Activated CD4-positive, alpha-beta T cell treated with anti-CD3 and anti-CD28 coated beads, Interleukin-2, amount 50 U/mL, for 4 hours (primary cell): ENCODE measurements around the gene POMT1.
"Not testable (repeated sequence)": the region's sequence is repeated elsewhere in the genome, so short reads cannot be mapped to it uniquely, and the experiment has no call there.

Experiments used
- DNase-seq, 2 experiments: peaks; one replicate each; pipeline ENCODE4 v3.0.0-alpha.2; 2020

Gene POMT1

DNA sequence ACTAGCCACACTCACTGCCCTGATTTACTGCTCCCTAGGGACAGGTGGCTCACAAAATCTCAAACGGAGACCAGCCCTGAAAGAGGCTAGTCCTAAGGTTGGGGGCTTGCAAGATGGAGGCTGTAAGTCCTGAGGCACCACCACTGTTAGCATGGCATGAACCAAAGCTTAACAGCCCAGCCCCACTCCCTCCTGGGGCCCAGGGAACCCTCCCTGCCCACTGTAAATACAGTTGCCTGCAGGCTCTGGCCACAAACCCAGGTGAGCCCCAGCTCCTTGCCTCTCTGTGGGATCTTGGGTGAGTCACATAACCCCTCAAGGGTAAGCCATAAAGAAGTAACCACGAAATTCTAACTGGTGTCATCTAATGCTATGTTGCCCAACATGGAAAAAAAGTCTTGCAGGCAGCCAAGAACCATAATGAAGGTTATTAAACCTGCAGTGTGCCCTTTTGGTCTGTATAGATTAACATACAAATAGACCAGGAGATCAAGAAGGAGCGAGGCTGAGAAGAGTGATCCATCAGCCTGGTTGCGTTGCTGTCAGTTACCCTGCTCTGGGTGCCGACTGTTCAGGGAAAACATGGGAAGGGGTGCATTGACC, 1.7 kb upstream of the POMT1 start:
- DNase-seq = peak; percentile 36 to 51

- DNase-seq = peak; percentile 52 to 54
These were observed 1.1 kb downstream of the POMT1 start for GRCh38 chr9:131503626-131504465.

DNA sequence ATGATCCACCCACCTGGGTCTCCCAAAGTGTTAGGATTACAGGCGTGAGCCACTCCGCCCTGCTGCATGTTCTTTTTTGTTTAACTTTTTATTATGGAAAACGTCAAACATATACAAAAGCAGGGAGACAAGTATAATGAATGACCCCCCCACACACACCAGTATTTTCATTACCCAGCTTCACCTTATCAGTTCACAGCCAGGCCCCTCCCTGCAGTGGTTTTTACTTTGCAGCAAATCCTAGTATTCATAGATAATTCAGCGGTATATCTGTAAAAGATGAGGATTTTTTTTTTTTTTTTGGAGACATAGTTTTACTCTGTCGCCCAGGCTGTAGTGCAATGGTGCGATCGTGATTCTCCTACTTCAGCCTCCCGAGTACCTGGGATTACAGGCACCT, 2.3 kb downstream of the POMT1 start:
- no peak for DNase-seq

GRCh38 chr9:131511416-131511815, 8.7 kb downstream of the POMT1 start:
- no peak for DNase-seq

- DNase-seq = no peak
These were observed 9.2 kb downstream of the POMT1 start for GRCh38 chr9:131511880-131512279.

DNA sequence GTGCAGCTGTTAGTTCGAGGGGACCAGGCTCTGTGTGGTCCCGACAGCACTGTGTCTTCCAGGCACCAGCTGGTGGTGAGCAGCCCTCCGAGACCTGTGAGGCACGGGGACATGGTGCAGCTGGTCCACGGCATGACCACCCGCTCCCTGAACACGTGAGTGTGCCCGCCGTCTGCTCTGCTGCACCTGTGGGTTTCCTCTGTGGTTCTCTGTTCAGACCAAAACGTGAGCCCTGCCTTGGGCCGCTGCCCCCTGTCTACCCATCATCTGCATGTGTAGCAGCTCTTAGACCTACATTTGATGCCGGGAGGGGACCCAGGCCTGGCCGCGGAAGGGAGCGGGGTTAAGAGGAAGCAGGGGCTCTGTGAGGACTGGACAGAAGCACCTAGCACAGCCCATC, 10.5 kb downstream of the POMT1 start:
- no peak for DNase-seq

DNA sequence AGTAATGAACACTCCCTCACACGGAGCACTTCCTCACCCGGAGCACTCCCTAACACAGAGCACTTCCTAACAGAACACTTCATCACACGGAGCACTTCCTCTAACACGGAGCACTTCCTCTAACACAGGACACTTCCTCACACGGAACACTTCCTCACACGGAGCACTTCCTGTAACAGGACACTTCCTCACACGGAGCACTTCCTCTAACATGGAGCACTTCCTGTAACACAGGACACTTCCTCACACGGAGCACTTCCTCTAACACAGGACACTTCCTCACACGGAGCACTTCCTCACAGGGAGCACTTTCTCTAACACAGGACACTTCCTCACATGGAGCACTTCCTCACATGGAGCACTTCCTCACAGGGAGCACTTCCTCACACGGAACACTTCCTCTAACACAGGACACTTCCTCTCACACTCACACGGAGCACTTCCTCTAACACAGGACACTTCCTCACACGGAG, 12.9 kb downstream of the POMT1 start:
- DNase-seq = not testable (repeated sequence)

DNA sequence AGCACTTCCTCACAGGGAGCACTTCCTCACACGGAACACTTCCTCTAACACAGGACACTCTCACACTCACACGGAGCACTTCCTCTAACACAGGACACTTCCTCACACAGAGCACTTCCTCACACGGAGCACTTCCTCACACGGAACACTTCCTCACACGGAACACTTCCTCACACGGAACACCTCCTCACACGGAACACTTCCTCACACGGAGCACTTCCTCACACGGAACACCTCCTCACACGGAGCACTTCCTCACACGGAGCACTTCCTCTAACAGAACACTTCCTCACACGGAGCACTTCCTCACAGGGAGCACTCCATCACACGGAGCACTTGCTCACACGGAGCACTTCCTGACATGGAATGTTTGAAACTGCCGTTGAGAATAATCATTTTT, 13.4 kb downstream of the POMT1 start:
- no peak for DNase-seq

DNA sequence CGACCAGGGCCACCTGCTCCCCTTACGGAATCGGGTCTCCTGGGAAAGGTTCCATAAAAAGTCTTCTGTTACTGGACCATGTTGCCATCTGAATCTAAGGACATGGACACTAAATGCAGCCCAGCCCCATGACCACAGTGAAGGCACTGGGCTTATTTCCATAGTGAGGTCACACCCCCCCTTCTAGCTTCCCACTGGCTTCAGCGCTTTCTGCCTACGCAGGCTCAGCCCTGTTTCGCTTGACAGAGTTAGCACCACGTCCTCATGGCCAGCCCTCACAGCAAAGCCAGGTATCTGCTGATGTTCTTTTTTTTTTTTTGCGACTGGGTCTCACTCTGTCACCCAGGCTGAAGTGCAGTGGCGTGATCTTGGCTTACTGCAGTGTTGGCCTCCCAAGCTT, 14.2 kb downstream of the POMT1 start:
- no peak for DNase-seq

GRCh38 chr9:131517761-131518190, 15.1 kb downstream of the POMT1 start:
- no peak for DNase-seq

DNA sequence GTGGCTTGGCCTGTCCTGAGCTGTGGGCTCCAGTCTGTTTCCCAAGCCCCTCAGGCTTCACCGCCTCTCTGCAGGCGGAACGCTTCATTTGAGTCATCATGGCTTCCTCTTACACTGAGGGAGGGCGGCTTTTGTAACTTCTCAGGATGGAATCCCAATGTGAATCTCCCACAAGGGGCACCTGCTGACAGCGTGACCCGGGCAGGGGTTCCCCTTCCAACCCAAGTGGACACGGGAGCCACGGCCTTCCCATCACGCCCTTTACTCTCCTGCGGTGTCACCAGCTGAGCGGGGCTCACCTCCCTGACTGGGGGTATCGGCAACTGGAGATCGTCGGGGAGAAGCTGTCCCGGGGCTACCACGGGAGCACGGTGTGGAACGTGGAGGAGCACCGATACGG, 15.8 kb downstream of the POMT1 start:
- DNase-seq = no peak

- DNase-seq = no peak
These were observed 17.8 kb downstream of the POMT1 start for GRCh38 chr9:131520503-131520902.

DNA sequence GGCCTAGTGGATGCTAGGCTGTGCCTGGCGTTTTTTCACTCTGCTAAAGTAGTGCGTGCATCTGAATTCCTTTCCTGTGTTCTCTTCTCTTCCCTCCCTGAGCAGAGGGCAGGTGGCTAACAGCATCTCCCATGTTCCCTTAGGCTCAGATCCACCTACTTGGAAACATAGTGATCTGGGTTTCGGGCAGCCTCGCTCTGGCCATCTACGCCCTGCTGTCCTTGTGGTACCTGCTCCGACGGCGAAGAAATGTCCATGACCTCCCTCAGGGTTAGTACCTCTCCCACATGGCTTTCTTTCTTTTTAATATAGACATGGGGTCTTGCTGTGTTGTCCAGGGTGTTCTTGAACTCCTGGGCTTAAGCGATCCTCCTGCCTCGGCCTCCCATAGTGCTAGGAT, 18.5 kb downstream of the POMT1 start:
- no peak for DNase-seq

DNA sequence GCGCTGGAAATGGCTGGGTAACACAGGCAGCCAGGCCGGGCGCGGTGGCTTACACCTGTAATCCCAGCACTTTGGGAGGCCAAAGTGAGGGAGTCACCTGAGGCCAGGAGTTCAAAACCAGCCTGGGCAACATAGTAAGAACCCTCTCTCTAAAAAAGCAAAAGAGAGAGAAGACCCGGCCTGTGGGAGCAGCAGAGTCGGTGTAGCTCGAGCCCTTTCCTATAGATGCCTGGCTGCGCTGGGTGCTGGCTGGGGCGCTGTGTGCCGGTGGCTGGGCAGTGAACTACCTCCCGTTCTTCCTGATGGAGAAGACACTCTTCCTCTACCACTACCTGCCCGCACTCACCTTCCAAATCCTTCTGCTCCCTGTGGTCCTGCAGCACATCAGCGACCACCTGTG, 19.1 kb downstream of the POMT1 start:
- no peak for DNase-seq

GRCh38 chr9:131522257-131523085, 19.8 kb downstream of the POMT1 start:
- no peak for DNase-seq

DNA sequence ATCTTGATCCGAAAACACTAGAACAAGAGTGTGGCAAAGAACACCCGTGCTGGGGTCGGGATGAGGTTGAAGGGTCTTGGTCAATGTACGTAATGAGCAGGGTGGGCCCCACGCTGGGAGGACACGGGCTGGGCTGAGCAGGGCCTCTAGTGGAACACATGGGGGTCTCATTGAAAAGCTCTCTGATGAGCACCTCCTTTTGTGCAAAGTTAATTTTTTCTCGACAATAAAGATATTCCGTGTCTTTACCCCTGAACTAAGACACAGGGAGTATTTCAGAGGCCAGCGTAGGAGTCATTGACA, 20.3 kb downstream of the POMT1 start:
- no peak for DNase-seq

DNA sequence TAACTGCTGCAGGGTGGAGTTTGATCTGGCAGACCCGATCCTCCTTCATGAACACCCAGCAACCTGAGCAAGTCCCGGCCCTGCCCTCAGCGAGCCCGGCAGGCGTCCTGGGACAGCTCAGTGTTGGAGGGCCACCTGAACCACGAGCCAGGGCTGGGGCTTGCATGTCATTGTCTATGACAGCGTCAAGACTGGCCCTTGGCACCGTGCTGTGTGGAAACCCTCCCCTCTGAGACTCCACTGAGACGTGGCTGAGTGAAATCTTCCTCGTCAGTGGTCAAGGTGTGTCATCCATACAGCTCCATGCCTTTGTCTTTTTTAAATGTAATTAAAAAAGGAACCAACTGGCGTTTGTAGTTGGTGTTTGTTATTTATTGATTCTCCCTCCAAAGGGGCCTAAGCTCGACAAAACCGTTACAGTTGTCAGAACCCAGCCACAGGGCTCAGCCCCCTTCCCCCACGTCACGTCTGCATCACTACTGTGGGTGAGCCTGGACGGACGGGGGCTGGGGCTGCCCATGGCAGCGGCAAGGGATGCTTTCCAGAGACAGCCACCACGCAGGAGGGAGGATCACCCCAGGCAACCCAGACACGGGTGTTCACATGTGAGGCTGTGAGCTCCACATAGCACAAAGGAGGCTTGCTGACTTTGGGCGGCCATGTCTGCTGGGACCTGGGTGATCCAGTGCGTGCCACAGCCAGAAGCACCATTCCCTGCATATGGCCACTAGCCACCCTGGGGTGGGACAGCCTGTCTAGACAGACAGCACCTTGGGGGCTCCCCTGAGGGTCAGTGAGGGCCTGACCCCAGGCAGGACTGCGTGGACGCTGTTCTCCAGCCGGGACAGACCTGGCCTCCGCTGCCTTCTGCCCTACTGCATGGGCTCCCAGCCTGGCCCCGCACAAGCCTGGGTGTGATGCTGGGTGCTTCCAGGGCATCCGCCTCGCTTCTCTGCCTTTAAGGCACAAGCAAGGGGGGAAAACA, 21.0 kb downstream of the POMT1 start:
- DNase-seq = no peak

GRCh38 chr9:131524665-131525315, 22.1 kb downstream of the POMT1 start:
- DNase-seq = no peak

DNA sequence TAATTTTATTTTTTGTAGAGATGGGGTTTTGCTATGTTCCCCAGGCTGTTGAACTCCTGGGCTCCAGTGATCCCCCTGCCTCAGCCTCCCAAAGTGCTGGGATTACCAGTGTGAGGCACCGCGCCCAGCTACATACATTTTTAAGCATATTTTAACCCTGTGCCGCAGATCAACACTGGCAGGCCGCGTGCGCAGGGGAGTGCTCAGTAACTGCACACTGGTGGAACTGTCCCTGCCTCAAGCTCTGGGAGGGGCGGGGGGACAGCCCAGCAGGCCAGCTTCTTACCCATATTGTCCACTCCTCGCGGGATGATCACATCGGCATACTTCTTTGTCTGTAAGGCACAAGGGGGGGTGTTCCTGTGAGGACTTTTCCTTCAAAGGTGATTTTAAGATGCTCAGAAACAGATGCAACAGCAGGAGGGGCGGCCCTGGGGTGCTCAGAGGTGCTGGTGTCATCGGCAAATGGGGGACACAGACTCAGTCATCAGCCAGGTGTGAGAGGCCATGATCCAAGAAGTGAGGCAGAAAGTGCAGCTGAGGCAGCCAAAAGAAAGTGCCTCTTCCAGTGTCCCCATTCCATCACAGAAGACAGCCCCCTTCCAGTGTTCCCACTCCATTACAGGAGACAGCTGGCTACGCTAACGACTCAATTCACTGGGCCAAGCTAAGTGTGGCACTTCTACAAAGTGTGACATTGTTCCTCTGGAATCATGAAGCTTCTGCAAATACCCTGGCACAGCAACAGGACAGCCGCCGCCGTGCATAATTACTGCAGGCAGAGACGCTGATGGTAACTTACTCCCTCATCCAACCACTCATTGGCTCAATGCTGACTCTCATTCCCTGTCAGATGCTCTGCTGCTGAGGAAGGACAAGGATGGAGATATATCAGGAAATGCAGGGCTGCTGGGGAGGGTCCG, 23.2 kb downstream of the POMT1 start:
- DNase-seq = no peak

- DNase-seq = no peak
These were observed 25.5 kb downstream of the POMT1 start for GRCh38 chr9:131528186-131528585.
